Activated naive CD8-positive, alpha-beta T cell treated with anti-CD3 and anti-CD28 coated beads, Interleukin-2, amount 10 ng/mL, durations not matched to agents 7 days and 5 days (primary cell): ENCODE data around the gene YIF1B. TPM values are rescaled to one million over a fixed set of nuclear protein-coding genes. Genes with fewer than 3 reads are reported as not detected.
A peak's percentile ranks its signal among the peaks of the same experiment; 100 is the strongest.

ENCODE experiments used
- ATAC-seq: fragments of 150-1000 bp; cut with Tn5 transposase; one replicate; pipeline ENCODE4 v1.10.0; 2021; ENCODE audit warnings: low read depth, moderate library complexity
- POLR2A ChIA-PET: fragments of 350-600 bp; sonication (Branson Sonifier 250); formaldehyde crosslinking; loops from one replicate; lab custom pipeline; 2021; ENCODE audit warnings: antibody characterized with exemption; lab: Charles Lee
- DNase-seq: peaks from one replicate; pipeline ENCODE4 v3.0.0; 2021
- H3K27ac Mint-ChIP-seq: one replicate; pipeline ENCODE4 v1.8.0; 2022; ENCODE audit warnings: mild to moderate bottlenecking, mixed read lengths
- H3K27me3 Mint-ChIP-seq: one replicate; pipeline ENCODE4 v1.8.0; 2022; ENCODE audit warnings: mild to moderate bottlenecking, moderate library complexity, mixed read lengths
- H3K36me3 Mint-ChIP-seq: one replicate; pipeline ENCODE4 v1.8.0; 2021; ENCODE audit warnings: mild to moderate bottlenecking, mixed read lengths
- H3K4me1 Mint-ChIP-seq: one replicate; pipeline ENCODE4 v1.8.0; 2021; ENCODE audit warnings: mixed read lengths
- H3K4me3 Mint-ChIP-seq: one replicate; pipeline ENCODE4 v1.8.0; 2022; ENCODE audit warnings: mild to moderate bottlenecking, moderate library complexity, mixed read lengths
- H3K9me3 Mint-ChIP-seq: one replicate; pipeline ENCODE4 v1.8.0; 2021; ENCODE audit warnings: mixed read lengths
- total RNA-seq, 2 experiments: library from RNA; stranded (reverse); gene quantifications; one replicate each; pipeline ENCODE4 v1.2.3, GENCODE V29; 2021

The YIF1B gene
- total RNA-seq, 2 experiments from 2014 or later, result 59.9 to 65.5 TPM

DNA sequence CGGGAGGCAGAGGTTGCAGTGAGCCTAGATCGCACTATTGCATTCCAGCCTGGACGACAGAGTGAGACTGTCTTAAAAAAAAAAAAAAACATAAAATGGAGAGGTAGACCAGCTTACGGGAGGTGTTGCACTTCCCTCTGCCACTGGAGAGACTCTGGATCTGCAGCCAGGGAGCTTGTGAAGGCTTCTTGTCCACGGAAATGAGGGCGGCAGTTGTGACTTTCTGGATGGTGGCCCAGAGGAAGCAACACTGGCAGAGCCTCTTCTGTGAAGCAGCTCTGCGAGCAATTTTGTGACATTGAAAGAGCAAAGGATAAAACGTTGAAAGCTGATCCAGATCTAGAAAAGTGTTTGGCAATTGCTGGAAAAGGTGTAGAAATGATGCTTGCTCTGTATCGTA is 41.0 kb downstream of the YIF1B start:
- ATAC-seq (no peak), DNase-seq (no peak)
- Mint-ChIP-seq H3K4me3 (no peak overlapping the region), H3K4me1 (peaks cover 5% of the 10 kb centered on the region), H3K9me3 (no peaks in the 10 kb centered on the region), H3K27ac (no peak overlapping the region), H3K27me3 (no peaks in the 10 kb centered on the region), H3K36me3 (no peaks in the 10 kb centered on the region)
- POLR2A ChIA-PET, result interaction anchor here (0.6 to 1.0 kb wide), 3 partner anchors 9 to 31 kb away, joined by 3 to 5 read pairs (median 3); partner anchors contain the start of gene SPINT2

DNA sequence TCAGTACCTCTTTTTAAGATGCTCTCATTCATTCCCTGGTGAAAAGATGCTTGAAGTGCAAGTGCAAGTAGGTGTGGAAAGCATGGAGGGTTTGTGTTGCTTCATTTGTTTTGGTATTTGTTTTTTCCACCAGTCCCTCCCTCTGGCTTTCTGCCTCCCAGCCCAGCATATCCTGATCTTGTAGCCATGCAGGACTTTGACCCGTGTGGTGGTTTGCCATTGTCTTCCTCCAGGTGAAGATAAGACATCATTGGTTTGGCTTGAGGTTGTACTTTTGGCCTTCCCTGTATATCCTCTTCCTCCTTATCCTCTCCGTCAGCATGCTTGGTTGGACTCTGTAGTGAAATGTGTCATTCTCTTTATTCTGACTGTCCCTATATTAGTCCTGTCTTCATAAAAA is 42.2 kb downstream of the YIF1B start:
- POLR2A ChIA-PET, result interaction anchor here (1.0 kb wide), 2 partner anchors 8 to 9 kb away, joined by 3 to 5 read pairs; partner anchors contain the start of gene SPINT2
- Mint-ChIP-seq H3K27me3 (no peaks in the 10 kb centered on the region), H3K4me1 (peaks cover 5% of the 10 kb centered on the region), H3K27ac (no peak overlapping the region), H3K9me3 (no peaks in the 10 kb centered on the region), H3K4me3 (no peak overlapping the region), H3K36me3 (no peaks in the 10 kb centered on the region)
- DNase-seq (no peak), ATAC-seq (no peak)

DNA sequence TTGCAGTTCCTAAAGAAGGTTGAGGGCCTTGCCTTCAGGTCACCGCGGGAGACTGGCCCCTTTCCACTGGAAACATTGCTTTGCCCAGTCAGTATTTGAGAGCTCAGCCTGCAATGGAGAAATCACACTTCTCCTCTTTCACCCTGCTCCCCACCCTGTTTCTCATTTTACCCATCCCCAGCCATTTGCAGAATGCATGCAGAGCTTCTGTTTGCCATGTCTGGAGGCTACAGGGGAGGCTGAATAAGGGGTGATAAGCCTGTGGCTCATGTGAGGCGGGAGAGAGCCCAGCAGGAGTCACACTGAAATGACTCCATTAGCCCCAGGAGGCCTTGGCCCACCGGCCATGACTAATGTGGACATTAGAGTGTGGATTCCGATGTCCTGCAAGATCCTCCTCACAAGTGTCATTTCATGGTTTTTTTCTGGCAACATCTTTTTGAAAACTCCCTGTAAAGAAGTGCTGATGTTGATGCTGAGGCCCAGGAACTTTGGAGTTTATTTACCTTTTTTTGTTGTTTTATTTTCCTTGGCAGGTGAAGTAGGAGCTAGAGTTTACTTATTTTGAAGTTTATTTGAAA is 45.1 kb downstream of the YIF1B start:
- Mint-ChIP-seq H3K27ac (no peak overlapping the region), H3K9me3 (no peaks in the 10 kb centered on the region), H3K27me3 (no peaks in the 10 kb centered on the region), H3K4me3 (no peak overlapping the region), H3K36me3 (peaks cover 3% of the 10 kb centered on the region), H3K4me1 (peaks cover 12% of the 10 kb centered on the region)
- DNase-seq, result no peak
- POLR2A ChIA-PET, result interaction anchor here (0.6 kb wide), 1 partner anchor 10 kb away, joined by 4 read pairs; no protein-coding TSS in a partner anchor
- ATAC-seq, result no peak

DNA sequence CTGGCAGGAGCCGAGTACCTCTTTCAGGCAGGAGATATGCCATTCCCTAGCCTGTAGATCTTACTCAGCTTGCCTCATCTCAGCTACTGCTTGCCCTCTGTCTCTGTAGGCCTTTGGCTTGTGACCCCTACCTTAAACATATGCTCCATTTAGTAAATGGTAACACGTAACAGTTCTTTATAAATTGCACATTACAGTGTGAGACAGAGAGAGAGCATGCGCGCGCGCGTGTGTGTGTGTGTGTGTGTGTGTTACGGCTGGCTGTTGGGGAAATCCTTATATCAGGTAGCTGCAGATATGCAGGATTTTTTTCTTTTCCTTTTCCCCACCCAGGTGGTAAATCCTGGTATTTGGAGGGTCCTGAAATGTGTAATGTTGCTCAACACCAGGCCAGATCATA is 47.2 kb downstream of the YIF1B start:
- H3K9me3 Mint-ChIP-seq, result no peaks in the 10 kb centered on the region
- no peak for ATAC-seq
- no peaks in the 10 kb centered on the region for H3K27me3 Mint-ChIP-seq
- H3K27ac Mint-ChIP-seq, result no peak overlapping the region
- peaks cover 5% of the 10 kb centered on the region for H3K36me3 Mint-ChIP-seq
- no peak overlapping the region for H3K4me3 Mint-ChIP-seq
- peaks cover 24% of the 10 kb centered on the region for H3K4me1 Mint-ChIP-seq
- POLR2A ChIA-PET, result interaction anchor here (0.5 to 0.6 kb wide), 2 partner anchors 41 to 362 kb away, joined by 3 read pairs; partner anchors contain the start of gene WDR87
- no peak for DNase-seq

DNA sequence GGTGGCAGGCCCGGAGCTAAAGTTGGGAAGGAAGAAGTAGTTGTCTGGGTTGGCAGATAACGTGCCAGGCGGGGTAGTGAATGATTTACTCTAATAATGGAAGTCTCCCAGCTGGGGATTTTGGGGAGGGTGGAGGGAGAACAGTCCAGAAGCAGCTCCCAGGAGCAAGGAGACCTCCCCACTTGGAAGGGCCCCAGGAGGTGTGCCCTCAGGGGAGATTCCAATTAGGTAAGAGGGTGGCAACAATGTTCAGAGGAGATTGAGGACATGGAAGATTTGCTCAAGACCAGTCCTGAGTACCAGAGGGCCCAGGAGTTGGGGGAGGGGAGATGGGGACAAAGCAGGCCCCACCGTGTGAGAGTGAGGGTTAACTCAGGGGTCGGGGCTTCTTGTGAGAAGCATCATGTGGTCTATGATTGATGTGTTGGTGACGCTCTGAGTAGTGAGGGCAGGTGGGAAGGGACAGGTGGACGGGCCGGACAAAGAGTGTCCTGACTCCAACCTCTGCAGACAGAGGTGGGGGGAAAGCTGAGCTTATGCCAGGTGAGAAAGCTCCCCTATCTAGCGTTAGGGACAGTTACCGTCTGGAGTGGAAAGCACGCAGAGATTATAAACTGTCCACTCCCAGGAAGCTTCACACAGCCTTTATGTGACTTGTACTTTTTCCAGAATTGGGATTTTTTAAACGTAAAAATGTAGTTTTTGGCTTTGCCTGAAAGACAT is 47.8 kb downstream of the YIF1B start:
- peaks cover 25% of the 10 kb centered on the region for H3K4me1 Mint-ChIP-seq
- H3K27me3 Mint-ChIP-seq, result no peaks in the 10 kb centered on the region
- no peak overlapping the region for H3K27ac Mint-ChIP-seq
- POLR2A ChIA-PET, result interaction anchor here (0.5 kb wide), 1 partner anchor 362 kb away, joined by 3 read pairs; the partner anchor contains the start of gene WDR87
- no peak overlapping the region for H3K4me3 Mint-ChIP-seq
- no peak for DNase-seq
- H3K36me3 Mint-ChIP-seq, result peaks cover 5% of the 10 kb centered on the region
- ATAC-seq, result no peak
- H3K9me3 Mint-ChIP-seq, result no peaks in the 10 kb centered on the region

DNA sequence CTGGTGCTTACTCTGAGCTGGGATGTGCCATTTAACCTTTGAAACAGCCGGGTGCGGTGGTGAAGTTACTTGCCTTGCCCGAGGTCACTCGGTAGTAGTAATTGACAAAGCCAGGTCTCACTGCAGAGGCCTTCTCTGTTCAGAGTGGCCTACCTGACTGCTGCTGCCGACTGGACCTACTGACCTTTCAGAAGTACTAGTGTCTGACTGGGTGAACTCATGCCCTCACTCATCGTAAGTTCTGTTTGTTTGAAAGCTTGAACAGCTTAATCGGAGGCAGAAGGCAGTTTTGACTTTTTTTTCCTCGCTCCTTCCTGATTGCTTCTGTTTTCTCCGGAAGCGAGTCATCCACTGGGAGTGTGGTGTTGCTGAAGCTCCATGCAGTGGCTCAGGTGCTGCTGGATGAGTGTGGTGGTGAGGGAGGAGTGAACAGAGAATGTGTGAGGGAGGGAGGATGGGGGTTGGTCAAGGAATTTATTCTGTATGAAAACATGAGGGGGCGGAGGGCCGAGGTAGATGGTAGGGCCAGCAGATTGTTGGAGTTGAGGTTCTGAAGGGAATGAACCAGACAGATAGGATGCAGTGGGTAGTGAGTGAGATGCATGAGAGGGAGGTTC is 48.7 kb downstream of the YIF1B start:
- POLR2A ChIA-PET, result no interaction called here
- DNase-seq (no peak), ATAC-seq (no peak)
- H3K27ac Mint-ChIP-seq, result peak overlapping the region; percentile 25
- no peak overlapping the region for H3K4me3 Mint-ChIP-seq
- no peaks in the 10 kb centered on the region for H3K27me3 Mint-ChIP-seq
- H3K4me1 Mint-ChIP-seq, result peaks cover 22% of the 10 kb centered on the region
- H3K36me3 Mint-ChIP-seq, result peaks cover 5% of the 10 kb centered on the region
- no peaks in the 10 kb centered on the region for H3K9me3 Mint-ChIP-seq

DNA sequence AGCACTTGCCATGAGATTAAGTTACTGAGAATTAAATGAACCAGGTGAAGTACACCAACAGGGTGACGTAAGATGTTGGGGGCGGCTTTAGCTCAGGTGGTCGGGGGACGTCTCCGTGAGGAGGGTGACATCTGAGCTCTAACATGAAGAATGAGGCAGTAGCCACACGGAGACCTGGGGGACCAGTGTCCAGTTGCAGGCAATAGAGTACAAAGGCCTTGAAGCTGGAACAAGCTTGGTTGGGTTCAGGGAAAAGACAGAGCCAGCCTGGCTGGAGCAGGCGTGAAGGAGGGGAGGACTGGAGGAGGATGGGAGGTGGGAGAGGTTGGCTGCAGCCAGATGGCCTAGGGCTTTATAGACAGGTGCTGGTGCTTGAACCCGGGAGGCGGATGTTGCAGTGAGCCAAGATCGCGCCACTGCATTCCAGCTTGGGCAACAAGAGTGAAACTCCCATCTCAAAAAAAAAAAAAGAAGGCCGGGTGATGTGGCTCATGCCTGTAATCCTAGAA is 49.8 kb downstream of the YIF1B start:
- DNase-seq, result no peak
- no peaks in the 10 kb centered on the region for H3K9me3 Mint-ChIP-seq
- H3K4me3 Mint-ChIP-seq, result peak overlapping the region; percentile 95
- peaks cover 5% of the 10 kb centered on the region for H3K36me3 Mint-ChIP-seq
- H3K27me3 Mint-ChIP-seq, result no peaks in the 10 kb centered on the region
- peaks cover 22% of the 10 kb centered on the region for H3K4me1 Mint-ChIP-seq
- POLR2A ChIA-PET, result interaction anchor here (0.6 to 2.8 kb wide), 10 partner anchors 8 to 225 kb away, joined by 3 to 14 read pairs (median 4); partner anchors contain the start of genes CATSPERG, FAM98C, KCNK6 and PSMD8
- H3K27ac Mint-ChIP-seq, result peak overlapping the region; percentile 95
- ATAC-seq, result no peak

DNA sequence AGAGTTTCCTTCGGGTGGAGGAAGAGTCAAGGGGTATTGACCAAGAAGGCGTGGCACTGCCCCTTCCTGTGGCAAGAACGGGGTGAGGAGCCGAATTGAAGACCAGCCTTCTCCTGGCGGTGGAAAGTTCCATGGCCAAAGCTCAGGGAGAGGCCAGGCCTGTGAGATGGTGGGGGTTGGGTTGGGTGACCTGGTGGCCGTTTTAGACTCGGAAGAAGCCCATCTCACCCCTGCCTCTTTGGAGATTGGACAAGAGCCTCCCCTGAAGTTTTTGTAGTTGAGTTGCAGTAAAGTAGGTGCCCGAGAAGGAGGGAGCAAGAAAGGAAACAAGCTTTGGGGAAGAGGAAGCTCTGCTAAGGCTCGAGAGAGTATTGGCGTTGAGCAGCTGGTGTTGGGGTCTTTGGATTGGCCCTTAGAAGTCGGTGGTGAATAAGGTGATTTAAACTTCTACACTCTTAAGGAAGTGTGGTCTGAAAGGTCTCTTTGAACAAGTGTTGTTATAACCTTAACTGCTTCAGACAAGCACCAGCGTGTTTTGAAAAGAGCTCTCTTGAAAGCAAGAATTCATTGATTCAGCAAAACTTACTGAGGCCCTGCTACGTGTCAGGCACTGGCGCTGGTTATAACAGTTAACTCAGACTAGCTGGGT is 50.4 kb downstream of the YIF1B start:
- H3K27me3 Mint-ChIP-seq, result no peaks in the 10 kb centered on the region
- ATAC-seq (peak; percentile 40), DNase-seq (peak; percentile 39)
- POLR2A ChIA-PET, result interaction anchor here (0.6 to 2.8 kb wide), 12 partner anchors 9 to 225 kb away, joined by 3 to 14 read pairs (median 4); partner anchors contain the start of genes CATSPERG, FAM98C, KCNK6 and PSMD8
- H3K36me3 Mint-ChIP-seq, result peaks cover 5% of the 10 kb centered on the region
- peak overlapping the region; percentile 95 for H3K27ac Mint-ChIP-seq
- H3K4me3 Mint-ChIP-seq, result peak overlapping the region; percentile 95
- peaks cover 22% of the 10 kb centered on the region for H3K4me1 Mint-ChIP-seq
- H3K9me3 Mint-ChIP-seq, result no peaks in the 10 kb centered on the region

DNA sequence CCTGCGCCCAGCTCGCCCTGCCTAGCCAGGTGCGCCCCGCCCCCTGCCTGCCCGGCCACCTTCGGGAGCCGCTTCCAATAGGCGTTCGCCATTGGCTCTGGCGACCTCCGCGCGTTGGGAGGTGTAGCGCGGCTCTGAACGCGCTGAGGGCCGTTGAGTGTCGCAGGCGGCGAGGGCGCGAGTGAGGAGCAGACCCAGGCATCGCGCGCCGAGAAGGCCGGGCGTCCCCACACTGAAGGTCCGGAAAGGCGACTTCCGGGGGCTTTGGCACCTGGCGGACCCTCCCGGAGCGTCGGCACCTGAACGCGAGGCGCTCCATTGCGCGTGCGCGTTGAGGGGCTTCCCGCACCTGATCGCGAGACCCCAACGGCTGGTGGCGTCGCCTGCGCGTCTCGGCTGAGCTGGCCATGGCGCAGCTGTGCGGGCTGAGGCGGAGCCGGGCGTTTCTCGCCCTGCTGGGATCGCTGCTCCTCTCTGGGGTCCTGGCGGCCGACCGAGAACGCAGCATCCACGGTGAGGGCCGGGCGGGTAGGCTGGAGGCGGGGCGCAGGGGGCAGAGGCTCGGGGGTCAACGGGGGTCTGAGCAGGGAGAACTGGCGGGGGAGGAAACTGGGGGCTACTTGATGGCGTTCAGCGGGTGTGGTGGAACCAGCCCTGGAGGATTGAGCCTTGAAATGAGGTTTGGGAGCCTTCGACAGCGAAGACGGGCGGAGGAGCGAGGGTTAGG is 51.1 kb downstream of the YIF1B start, which contains the start of gene SPINT2:
Gene SPINT2 (plus strand): TSS at position 88 of the 727 bp plus-strand sequence. CDS start 320 bp downstream, at position 408.
- DNase-seq (no peak), ATAC-seq (peak; percentile 31)
- POLR2A ChIA-PET, result interaction anchor here (1.2 to 2.8 kb wide), 10 partner anchors 10 to 138 kb away, joined by 3 to 14 read pairs (median 4); partner anchors contain the start of genes CATSPERG, FAM98C, KCNK6 and PSMD8
- H3K27ac Mint-ChIP-seq, result peak within 1 kb of the TSS; percentile 95
- H3K4me1 Mint-ChIP-seq, result peaks cover 22% of the 10 kb centered on the region
- H3K27me3 Mint-ChIP-seq, result no peaks in the 10 kb centered on the region
- H3K9me3 Mint-ChIP-seq, result no peaks in the 10 kb centered on the region
- peak within 1 kb of the TSS; percentile 95 for H3K4me3 Mint-ChIP-seq
- H3K36me3 Mint-ChIP-seq, result peaks cover 5% of the 10 kb centered on the region

DNA sequence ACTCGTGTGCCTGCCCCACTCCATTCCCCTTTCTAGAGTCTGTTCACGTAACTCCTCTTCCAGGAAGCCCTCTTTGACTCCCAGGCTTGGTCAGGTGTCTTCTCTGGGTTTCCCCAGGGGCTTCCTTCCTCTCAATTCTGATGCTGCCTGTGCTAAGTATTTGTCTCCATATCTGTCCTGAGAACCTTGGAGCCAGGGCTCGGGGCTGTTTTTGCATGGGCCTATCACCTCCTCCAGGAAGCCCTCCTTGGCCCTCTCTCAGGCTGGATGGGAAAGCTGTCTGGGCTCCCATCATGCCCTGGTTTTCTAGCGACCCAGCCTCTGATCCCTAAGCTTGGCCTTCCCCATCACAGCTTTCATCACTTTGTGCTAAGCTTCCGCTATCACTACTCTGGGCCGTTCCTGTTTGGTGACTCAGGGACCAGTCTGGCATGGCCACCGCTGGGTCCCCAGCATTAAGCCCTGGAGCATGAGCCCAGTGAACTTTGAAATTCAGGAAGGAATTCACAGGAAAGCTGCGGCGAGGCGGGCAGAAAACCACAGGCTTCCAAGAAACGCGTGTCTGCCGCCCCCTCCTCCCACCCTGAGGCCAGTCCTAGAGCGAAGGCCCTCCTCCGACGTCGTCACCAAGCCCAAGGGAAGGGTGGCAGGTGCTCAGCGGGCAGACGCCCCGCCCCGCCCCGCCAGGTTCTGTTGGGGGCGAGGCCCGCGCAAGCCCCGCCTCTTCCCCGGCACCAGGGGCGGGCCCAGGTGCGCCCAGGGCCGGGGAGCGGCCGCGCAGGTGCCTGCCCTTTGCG is 51.9 kb downstream of the YIF1B start:
- Mint-ChIP-seq H3K4me1 (peaks cover 22% of the 10 kb centered on the region), H3K27ac (peak overlapping the region; percentile 89), H3K4me3 (peak overlapping the region; percentile 82), H3K9me3 (no peaks in the 10 kb centered on the region), H3K36me3 (peaks cover 5% of the 10 kb centered on the region), H3K27me3 (no peaks in the 10 kb centered on the region)
- POLR2A ChIA-PET, result interaction anchor here (1.4 to 2.8 kb wide), 5 partner anchors 10 to 139 kb away, joined by 4 to 14 read pairs (median 5); partner anchors contain the start of genes FAM98C, KCNK6, PSMD8 and YIF1B
- ATAC-seq, result peak; percentile 77
- peak; percentile 88 for DNase-seq

DNA sequence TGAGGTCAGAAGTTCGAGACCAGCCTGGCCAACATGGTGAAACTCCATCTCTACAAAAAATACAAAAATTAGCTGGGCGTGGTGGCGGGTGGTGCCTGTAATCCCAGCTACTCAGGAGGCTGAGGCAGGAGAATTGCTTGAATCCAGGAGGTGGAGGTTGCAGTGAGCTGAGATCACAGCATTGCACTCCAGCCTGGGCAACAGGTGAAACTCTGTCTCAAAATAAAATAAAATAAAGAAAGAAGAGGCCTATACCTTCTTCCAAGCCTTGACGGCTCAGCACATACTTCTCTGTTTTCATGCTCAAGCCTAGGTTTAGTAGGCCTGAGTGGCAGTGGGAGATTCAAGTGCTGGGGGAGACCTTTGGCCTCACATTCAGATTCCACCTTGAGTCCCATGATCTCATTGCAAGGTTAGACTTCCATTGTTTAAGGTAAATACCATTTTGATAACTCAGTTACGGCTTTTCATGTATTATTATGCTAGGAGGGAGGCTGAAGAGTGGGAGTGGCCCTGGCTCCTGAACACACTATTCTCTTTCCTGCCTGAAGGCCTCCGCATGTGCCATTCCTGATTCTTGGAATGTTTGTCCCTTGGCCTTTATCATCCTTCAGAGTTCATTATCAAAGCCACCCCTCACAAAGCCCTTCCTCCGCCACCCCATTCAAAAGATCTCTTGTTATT is 53.0 kb downstream of the YIF1B start:
- H3K27ac Mint-ChIP-seq, result peak overlapping the region; percentile 68
- no peaks in the 10 kb centered on the region for H3K9me3 Mint-ChIP-seq
- H3K36me3 Mint-ChIP-seq, result peaks cover 5% of the 10 kb centered on the region
- peaks cover 6% of the 10 kb centered on the region for H3K27me3 Mint-ChIP-seq
- DNase-seq (no peak), ATAC-seq (no peak)
- H3K4me3 Mint-ChIP-seq, result peak overlapping the region; percentile 2
- POLR2A ChIA-PET, result no interaction called here
- H3K4me1 Mint-ChIP-seq, result peaks cover 20% of the 10 kb centered on the region
